ENCODE measurements around the gene GPRC5B. TPM values are rescaled to one million over a fixed set of nuclear protein-coding genes. Genes with fewer than 3 reads are reported as not detected.

The GPRC5B gene
- total and polyA plus RNA-seq, 8 donors, result 10.3 to 46.9 (median 39.3) TPM

- Histone ChIP-seq H3K9me3 (no peaks in the 10 kb centered on the region), H3K36me3 (no peaks in the 10 kb centered on the region), H3K27ac (no peak overlapping the region), H3K27me3 (peaks cover 0 to 14% of the 10 kb centered on the region in 2 donors), H3K4me1 (no peaks in the 10 kb centered on the region), H3K4me3 (no peak overlapping the region)
- intact Hi-C loops (cut with DNase I), result loop anchor here in 1 of 2 donors (10.0 kb wide), 1 partner anchor 487 kb away; no protein-coding TSS in a partner anchor
- ATAC-seq, result no peak
- DNase-seq, result no peak
- TF ChIP-seq CTCF (IDR thresholded peaks at IDR 0.05), result no peak
Measured at GRCh38 chr16:19898166-19898565, 13.5 kb upstream of the GPRC5B start.

GRCh38 chr16:19896951-19897350 is 12.3 kb upstream of the GPRC5B start:
- Histone ChIP-seq H3K4me1 (no peaks in the 10 kb centered on the region), H3K27ac (no peak overlapping the region), H3K36me3 (no peaks in the 10 kb centered on the region), H3K27me3 (peaks cover 0 to 14% of the 10 kb centered on the region in 2 donors), H3K4me3 (no peak overlapping the region), H3K9me3 (no peaks in the 10 kb centered on the region)
- intact Hi-C loops (cut with DNase I), result loop anchor here in 1 of 2 donors (10.0 kb wide), 1 partner anchor 488 kb away; no protein-coding TSS in a partner anchor
- DNase-seq (no peak), ATAC-seq (no peak)
- TF ChIP-seq CTCF (IDR thresholded peaks at IDR 0.05), result no peak

GRCh38 chr16:19894586-19894985 is 9.9 kb upstream of the GPRC5B start:
- Histone ChIP-seq H3K27ac (no peak overlapping the region), H3K4me1 (no peaks in the 10 kb centered on the region), H3K4me3 (no peak overlapping the region), H3K27me3 (peaks cover 0 to 14% of the 10 kb centered on the region in 2 donors), H3K9me3 (no peaks in the 10 kb centered on the region), H3K36me3 (no peaks in the 10 kb centered on the region)
- TF ChIP-seq CTCF (IDR thresholded peaks at IDR 0.05), result no peak
- ATAC-seq, result no peak
- no peak for DNase-seq
- intact Hi-C loops (cut with DNase I), result loop anchor here in 1 of 2 donors (10.0 kb wide), 1 partner anchor 490 kb away; no protein-coding TSS in a partner anchor

GRCh38 chr16:19892902-19893301 is 8.3 kb upstream of the GPRC5B start:
- Histone ChIP-seq H3K9me3 (no peaks in the 10 kb centered on the region), H3K27ac (no peak overlapping the region), H3K36me3 (no peaks in the 10 kb centered on the region), H3K27me3 (peaks cover 0 to under 1% of the 10 kb centered on the region in 2 donors), H3K4me3 (no peak overlapping the region), H3K4me1 (no peaks in the 10 kb centered on the region)
- DNase-seq (no peak), ATAC-seq (no peak)
- TF ChIP-seq CTCF (IDR thresholded peaks at IDR 0.05), result no peak
- intact Hi-C loops (cut with DNase I), result loop anchor here in 1 of 2 donors (10.0 kb wide), 1 partner anchor 492 kb away; no protein-coding TSS in a partner anchor

- ATAC-seq (no peak), DNase-seq (no peak)
- no peak for TF ChIP-seq CTCF (IDR thresholded peaks at IDR 0.05)
- Histone ChIP-seq H3K4me3 (no peak overlapping the region), H3K27me3 (peaks cover 0 to 4% of the 10 kb centered on the region in 2 donors), H3K4me1 (peaks cover 3 to 6% of the 10 kb centered on the region in 2 donors), H3K36me3 (no peaks in the 10 kb centered on the region), H3K9me3 (no peaks in the 10 kb centered on the region), H3K27ac (no peak overlapping the region)
- intact Hi-C loops (cut with DNase I), result loop anchor here in 1 of 2 donors (10.0 kb wide), 1 partner anchor 494 kb away; no protein-coding TSS in a partner anchor
Measured at GRCh38 chr16:19890901-19891300, 6.3 kb upstream of the GPRC5B start.

All from left lung (tissue), 10 donors.